Uterus (tissue), 4 donors: ENCODE data around the gene GRIK4. TPM values are rescaled to one million over a fixed set of nuclear protein-coding genes. Genes with fewer than 3 reads are reported as not detected.
"Not testable (repeated sequence)": the region's sequence is repeated elsewhere in the genome, so short reads cannot be mapped to it uniquely, and the experiment has no call there.

Source experiments
- DNase-seq, 2 donors: peaks; one replicate each; pipeline ENCODE4 v3.0.0-alpha.2; 2019 to 2020
- H3K27ac ChIP-seq, 2 donors: fragments of 200-600 bp; sonication (generic); 1 replicate in 1 of 2; 2 replicates in 1 of 2; pipeline ENCODE4 v1.5.1; 2016 to 2018
- H3K27me3 ChIP-seq, 2 donors: fragments of 200-600 bp; sonication (generic); one replicate each; pipeline ENCODE4 v1.5.1; 2018 to 2019; ENCODE audit warnings: control low read depth in 1 of 2
- H3K36me3 ChIP-seq, 2 donors: fragments of 200-600 bp; sonication (generic); one replicate each; pipeline ENCODE4 v1.5.1; 2019; ENCODE audit warnings: control low read depth in 1 of 2
- H3K4me1 ChIP-seq, 2 donors: fragments of 200-600 bp; sonication (generic); one replicate each; pipeline ENCODE4 v1.5.1; 2018 to 2019; ENCODE audit warnings: control low read depth in 1 of 2
- H3K4me3 ChIP-seq, 2 donors: fragments of 200-600 bp; sonication (generic); 1 replicate in 1 of 2; 2 replicates in 1 of 2; pipeline ENCODE4 v1.5.1; 2018 to 2019; ENCODE audit warnings: mild to moderate bottlenecking in 1 of 2
- H3K9me3 ChIP-seq, 2 donors: fragments of 200-600 bp; sonication (generic); one replicate each; pipeline ENCODE4 v1.5.1; 2019; ENCODE audit warnings: control low read depth in 1 of 2
- POLR2A ChIP-seq, 2 donors: fragments of 450-650 bp; IDR thresholded peaks; one replicate each; pipeline ENCODE4 v1.6.1; 2016; ENCODE audit warnings: antibody characterized with exemption in 2 of 2, mild to moderate bottlenecking in 1 of 2, moderate library complexity in 1 of 2
- intact Hi-C: fragments of 100-400 bp; cut with DNase I; formaldehyde crosslinking; loops from one replicate; pipeline ENCODE4 v1.15.1; 2023; ENCODE audit warnings: low total_unique reads
- total RNA-seq, 4 donors: library from RNA; depleted of rRNA in 3 of 4; stranded (reverse); fragments of >200 nt in 3 of 4; gene quantifications; one replicate each; pipeline versions ENCODE4 v1.1.0 to v1.2.4, GENCODE V29; 2014 to 2023
- TF ChIP-seq, protein P1 (sequence below), 4 experiments: fragments of 200-600 bp in 2 of 4; fragments of 450-650 bp in 2 of 4; sonication (generic) in 2 of 4; IDR thresholded peaks; one replicate each; pipeline ENCODE4 v1.5.1; 2016 to 2019; ENCODE audit warnings: antibody characterized with exemption in 4 of 4, mild to moderate bottlenecking in 2 of 4, moderate library complexity in 1 of 4
- donor health status: DM: yes; HTN: yes; CAD: no.

The GRIK4 gene
- total RNA-seq, 4 donors from 2014 or later: 0.28 to 1.1 TPM; not detected in 2

DNA sequence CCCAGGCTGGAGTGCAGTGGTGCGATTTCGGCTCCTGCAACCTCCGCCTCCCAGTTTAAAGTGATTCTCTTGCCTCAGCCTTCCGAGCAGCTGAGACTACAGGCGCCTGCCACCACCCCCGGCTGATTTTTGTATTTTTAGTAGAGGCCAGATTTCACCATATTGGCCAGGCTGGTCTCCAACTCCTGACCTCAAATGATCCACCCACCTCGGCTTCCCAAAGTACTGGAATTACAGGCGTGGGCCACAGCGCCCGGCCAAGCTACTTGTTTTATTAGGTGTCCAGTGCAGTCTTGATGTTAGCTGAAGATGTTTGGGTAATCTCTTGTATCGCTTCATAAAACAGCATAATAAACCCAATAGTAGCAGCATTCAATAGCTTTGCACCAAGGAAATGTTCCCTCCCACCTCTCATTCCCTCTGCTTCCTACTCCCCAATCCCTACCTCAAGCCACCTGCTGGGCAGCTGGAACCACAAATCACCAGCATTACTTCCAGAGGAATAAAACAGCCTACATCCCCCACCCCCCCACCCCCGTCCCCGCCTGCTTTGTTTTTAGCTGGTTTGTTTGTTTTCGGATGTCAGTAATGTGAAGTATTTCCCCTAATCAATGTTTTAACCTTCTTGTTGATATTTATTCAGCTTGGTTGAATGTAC, 11.0 kb upstream of the GRIK4 start:
- TF ChIP-seq POLR2A (IDR thresholded peaks at IDR 0.05): no peak
- TF ChIP-seq, protein P1, sequence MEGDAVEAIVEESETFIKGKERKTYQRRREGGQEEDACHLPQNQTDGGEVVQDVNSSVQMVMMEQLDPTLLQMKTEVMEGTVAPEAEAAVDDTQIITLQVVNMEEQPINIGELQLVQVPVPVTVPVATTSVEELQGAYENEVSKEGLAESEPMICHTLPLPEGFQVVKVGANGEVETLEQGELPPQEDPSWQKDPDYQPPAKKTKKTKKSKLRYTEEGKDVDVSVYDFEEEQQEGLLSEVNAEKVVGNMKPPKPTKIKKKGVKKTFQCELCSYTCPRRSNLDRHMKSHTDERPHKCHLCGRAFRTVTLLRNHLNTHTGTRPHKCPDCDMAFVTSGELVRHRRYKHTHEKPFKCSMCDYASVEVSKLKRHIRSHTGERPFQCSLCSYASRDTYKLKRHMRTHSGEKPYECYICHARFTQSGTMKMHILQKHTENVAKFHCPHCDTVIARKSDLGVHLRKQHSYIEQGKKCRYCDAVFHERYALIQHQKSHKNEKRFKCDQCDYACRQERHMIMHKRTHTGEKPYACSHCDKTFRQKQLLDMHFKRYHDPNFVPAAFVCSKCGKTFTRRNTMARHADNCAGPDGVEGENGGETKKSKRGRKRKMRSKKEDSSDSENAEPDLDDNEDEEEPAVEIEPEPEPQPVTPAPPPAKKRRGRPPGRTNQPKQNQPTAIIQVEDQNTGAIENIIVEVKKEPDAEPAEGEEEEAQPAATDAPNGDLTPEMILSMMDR (IDR thresholded peaks at IDR 0.05): no peak
- Histone ChIP-seq H3K4me1 (no peaks in the 10 kb centered on the region), H3K36me3 (no peaks in the 10 kb centered on the region), H3K27ac (no peak overlapping the region), H3K4me3 (no peak overlapping the region), H3K9me3 (no peaks in the 10 kb centered on the region), H3K27me3 (no peaks in the 10 kb centered on the region)
- no peak for DNase-seq
- intact Hi-C loops: no loop called here

DNA sequence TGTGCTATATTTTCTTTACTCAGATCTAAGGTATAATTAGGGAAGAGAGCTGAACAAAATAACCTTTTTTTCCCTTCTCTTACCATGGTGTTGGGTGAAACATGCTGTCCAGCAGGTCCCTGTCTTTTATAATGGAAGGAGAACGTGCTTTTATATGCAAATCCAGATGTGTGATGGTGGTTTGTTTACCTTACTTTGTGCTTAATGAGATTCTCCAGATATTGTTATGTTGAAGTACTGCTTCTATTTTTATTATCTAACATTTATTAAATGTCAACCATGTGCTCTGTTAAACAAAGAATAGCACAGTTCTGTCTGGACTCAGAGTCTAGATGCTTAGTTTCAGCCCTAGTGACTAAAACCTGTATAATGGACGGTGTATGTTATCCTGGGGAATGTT, 10.1 kb upstream of the GRIK4 start:
- TF ChIP-seq, protein P1 (IDR thresholded peaks at IDR 0.05): no peak
- H3K4me1 ChIP-seq: no peaks in the 10 kb centered on the region
- H3K27ac ChIP-seq: no peak overlapping the region
- no peaks in the 10 kb centered on the region for H3K36me3 ChIP-seq
- intact Hi-C loops: no loop called here
- H3K27me3 ChIP-seq: no peaks in the 10 kb centered on the region
- no peaks in the 10 kb centered on the region for H3K9me3 ChIP-seq
- no peak for DNase-seq
- H3K4me3 ChIP-seq: no peak overlapping the region

DNA sequence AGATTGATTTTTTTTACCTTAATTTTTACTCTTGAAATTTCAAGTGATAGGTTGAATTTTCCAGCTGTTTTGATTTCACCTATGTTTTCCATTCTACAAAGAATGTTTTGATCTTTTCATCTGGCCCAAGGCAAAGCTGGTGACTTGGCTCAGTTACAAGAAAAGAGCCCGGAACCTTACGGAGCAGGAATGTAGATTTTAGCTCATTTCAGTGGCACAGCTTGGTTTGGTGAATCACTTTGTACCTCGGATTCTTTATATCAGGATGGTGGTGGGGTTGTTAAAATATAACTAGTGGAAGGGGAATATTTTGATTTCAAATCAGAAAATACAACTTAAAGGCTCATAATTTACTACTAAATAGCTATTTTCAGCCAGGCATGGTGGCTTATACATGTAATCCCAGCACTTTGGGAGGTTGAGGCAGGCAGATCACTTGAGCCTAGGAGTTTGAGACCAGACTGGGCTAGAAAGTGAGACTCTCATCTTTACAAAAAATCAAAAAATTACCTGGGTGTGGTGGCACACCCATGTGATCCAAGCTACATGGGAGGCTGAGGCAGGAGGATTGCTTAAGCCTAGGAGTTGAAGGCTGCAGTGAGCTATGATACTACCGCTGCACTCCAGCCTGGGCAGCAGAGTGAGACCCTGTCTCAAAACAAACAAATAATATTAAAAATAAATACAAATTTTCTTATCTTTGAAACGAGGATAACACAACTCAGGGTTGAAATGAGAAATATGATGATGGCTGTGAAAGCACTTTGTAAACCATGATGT, 9.4 kb upstream of the GRIK4 start:
- no peak overlapping the region for H3K4me3 ChIP-seq
- intact Hi-C loops: no loop called here
- no peak for TF ChIP-seq POLR2A (IDR thresholded peaks at IDR 0.05)
- TF ChIP-seq, protein P1 (IDR thresholded peaks at IDR 0.05): no peak
- no peaks in the 10 kb centered on the region for H3K4me1 ChIP-seq
- no peaks in the 10 kb centered on the region for H3K27me3 ChIP-seq
- no peaks in the 10 kb centered on the region for H3K36me3 ChIP-seq
- no peak for DNase-seq
- H3K9me3 ChIP-seq: no peaks in the 10 kb centered on the region
- no peak overlapping the region for H3K27ac ChIP-seq

DNA sequence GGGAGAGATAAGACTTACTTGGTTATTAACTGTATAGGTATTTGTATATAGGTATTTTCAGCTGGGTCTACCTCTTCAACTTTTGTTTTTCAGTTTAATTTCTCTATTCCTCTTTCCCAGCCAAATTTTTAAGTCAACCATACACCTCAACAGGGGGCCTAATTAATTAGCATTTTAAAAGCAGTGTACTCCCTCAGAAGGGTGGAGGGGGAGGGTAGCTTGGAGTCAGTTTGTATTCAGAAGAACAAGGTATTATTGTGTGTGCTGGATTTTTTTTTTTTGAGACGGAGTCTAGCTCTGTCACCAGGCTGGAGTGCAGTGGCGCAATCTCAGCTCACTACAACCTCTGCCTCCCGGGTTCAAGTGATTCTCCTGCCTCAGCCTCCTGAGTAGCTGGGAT, 8.0 kb upstream of the GRIK4 start:
- H3K36me3 ChIP-seq, H3K4me1 ChIP-seq, H3K27ac ChIP-seq, intact Hi-C loops, H3K27me3 ChIP-seq, DNase-seq, H3K4me3 ChIP-seq, H3K9me3 ChIP-seq: not testable (repeated sequence)

DNA sequence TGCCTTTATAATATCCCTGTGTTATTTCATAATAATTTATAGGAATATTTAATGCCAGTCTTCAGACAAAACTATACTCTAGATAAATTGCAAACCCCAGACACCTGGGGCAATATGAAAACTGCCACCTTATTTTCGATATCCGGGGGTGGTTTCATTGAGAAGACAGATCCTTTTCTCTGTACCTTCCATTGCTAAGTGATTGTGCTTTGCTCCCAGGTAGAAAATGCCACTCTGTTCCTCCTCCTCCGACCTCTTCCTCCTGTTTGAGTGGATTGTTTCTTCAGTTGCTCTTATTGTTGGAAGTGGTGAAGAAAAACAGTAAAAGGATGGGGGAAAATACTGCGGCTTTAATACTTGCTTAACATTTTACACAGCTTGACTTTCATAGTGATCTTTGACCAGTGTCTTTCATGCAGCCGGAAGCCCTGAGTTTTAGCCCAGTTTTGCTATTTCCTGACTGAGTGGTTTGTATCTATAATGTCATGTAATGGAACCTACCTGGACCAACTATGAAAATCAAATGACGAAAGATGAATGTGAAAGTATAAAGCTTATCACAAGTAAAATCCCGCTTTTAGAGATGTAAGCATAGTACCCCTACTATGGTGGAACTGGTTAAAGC, 5.6 kb upstream of the GRIK4 start:
- intact Hi-C loops: no loop called here
- H3K36me3 ChIP-seq: no peaks in the 10 kb centered on the region
- DNase-seq: no peak
- no peak for TF ChIP-seq POLR2A (IDR thresholded peaks at IDR 0.05)
- TF ChIP-seq, protein P1 (IDR thresholded peaks at IDR 0.05): no peak
- H3K4me3 ChIP-seq: no peak overlapping the region
- H3K9me3 ChIP-seq: no peaks in the 10 kb centered on the region
- H3K27ac ChIP-seq: no peak overlapping the region
- no peaks in the 10 kb centered on the region for H3K4me1 ChIP-seq
- no peaks in the 10 kb centered on the region for H3K27me3 ChIP-seq
